HG02938 (cell line): ENCODE results near the gene SOX18.
"Not testable (repeated sequence)": the region's sequence is repeated elsewhere in the genome, so short reads cannot be mapped to it uniquely, and the experiment has no call there.

Experiments used
- ATAC-seq: cut with Tn5 transposase; IDR thresholded peaks from one replicate; pipeline ENCODE4 v1.9.1; 2021; ENCODE audit warnings: mild to moderate bottlenecking, moderate library complexity; ENCODE audit not compliant: unreplicated experiment

Gene SOX18

GRCh38 chr20:64025101-64025825, 24.2 kb downstream of the SOX18 start:
- ATAC-seq = no peak

- no peak for ATAC-seq
These were observed 25.1 kb downstream of the SOX18 start for GRCh38 chr20:64024141-64024990.

GRCh38 chr20:64023361-64024140, 25.9 kb downstream of the SOX18 start:
- ATAC-seq = no peak

- ATAC-seq = no peak
These were observed 26.6 kb downstream of the SOX18 start for GRCh38 chr20:64022671-64023360.

GRCh38 chr20:64021124-64021975, 28.1 kb downstream of the SOX18 start:
- ATAC-seq = no peak

- ATAC-seq = no peak
These were observed 33.8 kb downstream of the SOX18 start for GRCh38 chr20:64015635-64016034.

GRCh38 chr20:64012385-64013154, 36.9 kb downstream of the SOX18 start:
- ATAC-seq = not testable (repeated sequence)

GRCh38 chr20:64011366-64011779, 38.1 kb downstream of the SOX18 start:
- no peak for ATAC-seq

GRCh38 chr20:64010711-64011237, 38.7 kb downstream of the SOX18 start:
- no peak for ATAC-seq

GRCh38 chr20:64009811-64010387, 39.5 kb downstream of the SOX18 start:
- ATAC-seq = no peak

GRCh38 chr20:64006902-64007301, 42.5 kb downstream of the SOX18 start:
- ATAC-seq = no peak

- no peak for ATAC-seq
These were observed 42.9 kb downstream of the SOX18 start for GRCh38 chr20:64006490-64006889.

GRCh38 chr20:64005394-64005793, 44.0 kb downstream of the SOX18 start:
- ATAC-seq = no peak

- no peak for ATAC-seq
These were observed 45.3 kb downstream of the SOX18 start for GRCh38 chr20:64003960-64004725.

GRCh38 chr20:64001607-64002011, 47.8 kb downstream of the SOX18 start:
- no peak for ATAC-seq

- ATAC-seq = no peak
These were observed 48.5 kb downstream of the SOX18 start for GRCh38 chr20:64000906-64001305.
